Endothelial cell of umbilical vein (primary cell): ENCODE results near the gene EEF1G. TPM values are rescaled to one million over a fixed set of nuclear protein-coding genes. Genes with fewer than 3 reads are reported as not detected.

Experiments used
- BruUV-seq: library from RNA; stranded (reverse); fragments of 400-500 nt; replicated peaks from 2 replicates; lab custom pipeline; 2021; lab: Mats Ljungman, UMichigan
- CTCF ChIA-PET: fragments of 300-600, 350-600 bp; sonication (Branson Sonifier 250); formaldehyde crosslinking; loops from one replicate; lab custom pipeline; 2021; ENCODE audit warnings: antibody characterized with exemption, inconsistent platforms; lab: Charles Lee
- POLR2A ChIA-PET: fragments of 300-600, 350-600 bp; sonication (Branson Sonifier 250); formaldehyde crosslinking; loops from one replicate; lab custom pipeline; 2021; ENCODE audit warnings: antibody characterized with exemption, inconsistent platforms; lab: Charles Lee
- DNase-seq: peaks from one replicate; pipeline ENCODE4 v3.0.0-alpha.2; 2011; ENCODE audit warnings: low read depth, low spot score
- FAIRE-seq: peaks from 2 replicates; lab custom pipeline; 2011; peaks lifted over from hg19 to GRCh38; lab: Jason Lieb, UNC
- H2AFZ ChIP-seq: 2 replicates; pipeline ENCODE4 v1.6.0; 2012; ENCODE audit warnings: low read depth, low read length, control low read depth, inconsistent platforms
- H3K27ac ChIP-seq: 2 replicates; pipeline ENCODE4 v1.5.1; 2011; ENCODE audit warnings: low read depth, mild to moderate bottlenecking, control low read depth, low read length, moderate library complexity; ENCODE audit not compliant: insufficient read depth
- H3K27me3 ChIP-seq, 2 experiments: 2 replicates each; pipeline versions ENCODE4 v1.6.0 to v1.6.1; 2011; ENCODE audit warnings: low read length in 2 of 2, mixed read lengths in 1 of 2; ENCODE audit not compliant: control insufficient read depth in 2 of 2, insufficient read depth in 2 of 2
- H3K36me3 ChIP-seq, 2 experiments: 2 replicates in 1 of 2; 3 replicates in 1 of 2; pipeline ENCODE4 v1.5.1; 2011; ENCODE audit warnings: low read length in 2 of 2, mild to moderate bottlenecking in 1 of 2, moderate library complexity in 1 of 2; ENCODE audit not compliant: control insufficient read depth in 2 of 2, insufficient read depth in 2 of 2; ENCODE audit errors: extremely low read depth in 1 of 2
- H3K4me1 ChIP-seq: 3 replicates; pipeline ENCODE4 v1.5.1; 2011; ENCODE audit warnings: mild to moderate bottlenecking, low read length; ENCODE audit not compliant: control insufficient read depth, insufficient read depth; ENCODE audit errors: extremely low read depth
- H3K4me2 ChIP-seq: 2 replicates; pipeline ENCODE4 v1.6.1; 2011; ENCODE audit warnings: low read length, control low read depth, mixed read lengths; ENCODE audit not compliant: insufficient read depth
- H3K4me3 ChIP-seq, 3 experiments: fragments of 200-600 bp in 1 of 3; sonication (generic), shearing (Covaris generic) in 1 of 3; replicated peaks in 1 of 3; 2 replicates each; pipeline ENCODE4 v1.5.1; 2011 to 2016; ENCODE audit warnings: control low read depth in 3 of 3, low read length in 3 of 3, mild to moderate bottlenecking in 2 of 3, inconsistent platforms in 1 of 3, low read depth in 1 of 3, moderate library complexity in 1 of 3; ENCODE audit not compliant: insufficient read depth in 1 of 3
- H3K79me2 ChIP-seq: 2 replicates; pipeline ENCODE4 v1.6.0; 2012; ENCODE audit warnings: low read length, inconsistent platforms; ENCODE audit not compliant: control insufficient read depth, insufficient read depth
- H3K9ac ChIP-seq: replicated peaks from 2 replicates; pipeline ENCODE3; 2011; ENCODE audit warnings: low read length, control low read depth; ENCODE audit not compliant: insufficient read depth; ENCODE audit errors: extremely low read depth
- H3K9me1 ChIP-seq: replicated peaks from 3 replicates; pipeline ENCODE4 v1.6.0; 2011; ENCODE audit warnings: mild to moderate bottlenecking, low read length; ENCODE audit not compliant: control insufficient read depth, insufficient read depth; ENCODE audit errors: extremely low read depth
- H3K9me3 ChIP-seq: replicated peaks from 2 replicates; pipeline ENCODE4 v1.5.1; 2012; ENCODE audit warnings: low read length, inconsistent platforms; ENCODE audit not compliant: control insufficient read depth, insufficient read depth
- H4K20me1 ChIP-seq: replicated peaks from 2 replicates; pipeline ENCODE3; 2011; ENCODE audit warnings: mild to moderate bottlenecking, low read length; ENCODE audit not compliant: control insufficient read depth, insufficient read depth; ENCODE audit errors: extremely low read depth
- CTCF ChIP-seq, 2 donors: IDR thresholded peaks; 1 replicate in 1 of 2; 2 replicates in 1 of 2; pipeline ENCODE4 v1.5.1; 2011; ENCODE audit warnings: low read length in 2 of 2, mild to moderate bottlenecking in 2 of 2, moderate library complexity in 2 of 2, control low read depth in 1 of 2, inconsistent platforms in 1 of 2, low read depth in 1 of 2; ENCODE audit not compliant: insufficient read depth in 1 of 2; ENCODE audit errors: extremely low read depth in 1 of 2
- EZH2 ChIP-seq: IDR thresholded peaks from 2 replicates; pipeline ENCODE4 v1.6.1; 2012; ENCODE audit warnings: borderline replicate concordance, low read depth, mild to moderate bottlenecking, moderate library complexity, low read length, inconsistent platforms; ENCODE audit not compliant: severe bottlenecking
- FOS ChIP-seq: IDR thresholded peaks from 2 replicates; pipeline ENCODE4 v1.6.1; 2011; ENCODE audit warnings: mild to moderate bottlenecking, low read length, moderate library complexity, borderline replicate concordance; ENCODE audit not compliant: insufficient read depth
- GATA2 ChIP-seq: IDR thresholded peaks from 2 replicates; pipeline ENCODE4 v1.7.0; 2011; ENCODE audit warnings: low read depth, mild to moderate bottlenecking, moderate library complexity, mixed read lengths, low read length; ENCODE audit not compliant: insufficient read length, insufficient read depth
- JUN ChIP-seq: IDR thresholded peaks from 2 replicates; pipeline ENCODE4 v1.6.1; 2011; ENCODE audit warnings: borderline replicate concordance, low read depth; ENCODE audit not compliant: insufficient read length, insufficient read depth
- MAX ChIP-seq: IDR thresholded peaks from 2 replicates; pipeline ENCODE4 v1.6.1; 2011; ENCODE audit not compliant: insufficient read depth, insufficient read length
- MYC ChIP-seq: IDR thresholded peaks from one replicate; pipeline ENCODE4 v1.6.1; 2011; ENCODE audit warnings: mild to moderate bottlenecking, low read depth, low read length
- POLR2A ChIP-seq: IDR thresholded peaks from 2 replicates; pipeline ENCODE4 v1.6.1; 2012; ENCODE audit warnings: low read depth, mild to moderate bottlenecking, control low read depth, low read length
- POLR2AphosphoS5 ChIP-seq: IDR thresholded peaks from 2 replicates; pipeline ENCODE4 v1.6.1; 2012; ENCODE audit warnings: low read depth, mild to moderate bottlenecking, control low read depth, low read length, moderate library complexity; ENCODE audit not compliant: insufficient read depth
- dilution Hi-C: fragments of 300-500 bp; cut with MboI; formaldehyde crosslinking; loops from one replicate; pipeline ENCODE4 v1.15.0; 2019; ENCODE audit warnings: low sequenced_read_pairs; ENCODE audit not compliant: extremely low pct_ligation_motif_present
- intact Hi-C: fragments of 100-400 bp; cut with micrococcal nuclease; formaldehyde crosslinking; loops from one replicate; pipeline ENCODE4 v1.10.0; 2022
- polyA plus RNA-seq, 4 experiments: library from polyadenylated mRNA; depleted of rRNA in 3 of 4; stranded (reverse) in 3 of 4; unstranded in 1 of 4; fragments of >200 nt; gene quantifications; 2 replicates each; pipeline versions ENCODE4 v1.2.1 to v1.2.3, GENCODE V29; 2011 to 2012; ENCODE audit warnings: missing spikeins in 1 of 4
- total RNA-seq: library from RNA; stranded (reverse); gene quantifications from 2 replicates; pipeline ENCODE4 v1.2.3, GENCODE V29; 2021

The EEF1G gene
- total and polyA plus RNA-seq, 2 donors (not counting 3 experiments of a cell fraction or from before 2014, with no cell fraction given) = 1,341 to 2,133 TPM

- BruUV-seq = no TSS peak
- Histone ChIP-seq H3K27ac (peak overlapping the region; percentile 56), H3K27me3 (no peaks in the 10 kb centered on the region), H3K4me2 (peak overlapping the region; percentile 39), H4K20me1 (no peaks in the 10 kb centered on the region), H3K9me1 (no peaks in the 10 kb centered on the region), H3K4me3 (peak overlapping the region in 1 of 3 experiments; percentile 6), H3K36me3 (peaks cover 15% of the 10 kb centered on the region in 2 experiments), H3K79me2 (peaks cover 16% of the 10 kb centered on the region), H3K4me1 (peaks cover 75% of the 10 kb centered on the region), H2AFZ (no peak overlapping the region), H3K9me3 (no peaks in the 10 kb centered on the region), H3K9ac (peak overlapping the region; percentile 36)
- POLR2A ChIA-PET = interaction anchor here (0.6 to 3.8 kb wide), 7 partner anchors 9 to 285 kb away, joined by 3 to 13 read pairs (median 4); partner anchors contain the start of genes AHNAK, C11orf98, CSKMT and EEF1G
- FAIRE-seq = peak; percentile 98
- TF ChIP-seq EZH2 = no peak
- TF ChIP-seq GATA2 = no peak
- peak; percentile 94 for TF ChIP-seq POLR2AphosphoS5
- peak; percentile 80 for TF ChIP-seq POLR2A
- TF ChIP-seq CTCF (IDR thresholded peaks at IDR 0.05; ENCODE audit: extremely low read depth in 1 of 2, insufficient read depth in 1 of 2, low read depth in 1 of 2, low read length in 2 of 2) = no peak
- TF ChIP-seq FOS = peak; percentile 80
- TF ChIP-seq MYC = peak; percentile 99
- TF ChIP-seq MAX = peak; percentile 76
- peak; percentile 79 for TF ChIP-seq JUN
- intact Hi-C loops = loop anchor here (1.0 kb wide), 1 partner anchor 10 kb away; the partner anchor contains the start of gene AHNAK
- DNase-seq = peak; percentile 94
- dilution Hi-C loops = no loop called here
- CTCF ChIA-PET = interaction anchor here (0.9 to 15.7 kb wide), 10 partner anchors 12 to 162 kb away, joined by 3 to 376 read pairs (median 6); partner anchors contain the start of genes AHNAK and B3GAT3
Measured at GRCh38 chr11:62556108-62556874, 17.4 kb downstream of the EEF1G start.
